BJ (cell line): ENCODE measurements around the gene SHLD1. TPM values are rescaled to one million over a fixed set of nuclear protein-coding genes. Genes with fewer than 3 reads are reported as not detected.

Experiments
- CTCF ChIA-PET: fragments of 350-600 bp; formaldehyde crosslinking; extraction: SDS; loops from one replicate; lab custom pipeline; 2021; ENCODE audit warnings: antibody characterized with exemption, inconsistent platforms; lab: Yijun Ruan, JAX
- POLR2A ChIA-PET: fragments of 300-600 bp; sonication (Branson Sonifier 250); formaldehyde crosslinking; extraction: SDS; loops from one replicate; lab custom pipeline; 2021; ENCODE audit warnings: antibody characterized with exemption; lab: Charles Lee
- DNase-seq: peaks from one replicate; pipeline ENCODE4 v3.0.0-alpha.2; 2011; ENCODE audit warnings: low read depth
- H3K27me3 ChIP-seq: 2 replicates; pipeline ENCODE4 v1.6.0; 2011; ENCODE audit warnings: low read length; ENCODE audit not compliant: control insufficient read depth, insufficient read depth
- H3K36me3 ChIP-seq: 2 replicates; pipeline ENCODE4 v1.5.1; 2011; ENCODE audit warnings: low read length; ENCODE audit not compliant: control insufficient read depth, insufficient read depth
- H3K4me3 ChIP-seq: 2 replicates; pipeline ENCODE4 v1.5.1; 2011; ENCODE audit warnings: low read depth, mild to moderate bottlenecking, control low read depth, low read length
- polyA plus RNA-seq: library from polyadenylated mRNA; depleted of rRNA; stranded (reverse); fragments of >200 nt; gene quantifications from 2 replicates; pipeline ENCODE4 v1.2.3, GENCODE V29; 2011
- TF ChIP-seq, protein P1 (sequence below): IDR thresholded peaks from 2 replicates; pipeline ENCODE4 v1.5.1; 2011; ENCODE audit warnings: low read depth, mild to moderate bottlenecking, control low read depth, inconsistent platforms, low read length, moderate library complexity; ENCODE audit not compliant: insufficient read depth

Gene SHLD1
- polyA plus RNA-seq, 1 experiment: 2.0 TPM

DNA sequence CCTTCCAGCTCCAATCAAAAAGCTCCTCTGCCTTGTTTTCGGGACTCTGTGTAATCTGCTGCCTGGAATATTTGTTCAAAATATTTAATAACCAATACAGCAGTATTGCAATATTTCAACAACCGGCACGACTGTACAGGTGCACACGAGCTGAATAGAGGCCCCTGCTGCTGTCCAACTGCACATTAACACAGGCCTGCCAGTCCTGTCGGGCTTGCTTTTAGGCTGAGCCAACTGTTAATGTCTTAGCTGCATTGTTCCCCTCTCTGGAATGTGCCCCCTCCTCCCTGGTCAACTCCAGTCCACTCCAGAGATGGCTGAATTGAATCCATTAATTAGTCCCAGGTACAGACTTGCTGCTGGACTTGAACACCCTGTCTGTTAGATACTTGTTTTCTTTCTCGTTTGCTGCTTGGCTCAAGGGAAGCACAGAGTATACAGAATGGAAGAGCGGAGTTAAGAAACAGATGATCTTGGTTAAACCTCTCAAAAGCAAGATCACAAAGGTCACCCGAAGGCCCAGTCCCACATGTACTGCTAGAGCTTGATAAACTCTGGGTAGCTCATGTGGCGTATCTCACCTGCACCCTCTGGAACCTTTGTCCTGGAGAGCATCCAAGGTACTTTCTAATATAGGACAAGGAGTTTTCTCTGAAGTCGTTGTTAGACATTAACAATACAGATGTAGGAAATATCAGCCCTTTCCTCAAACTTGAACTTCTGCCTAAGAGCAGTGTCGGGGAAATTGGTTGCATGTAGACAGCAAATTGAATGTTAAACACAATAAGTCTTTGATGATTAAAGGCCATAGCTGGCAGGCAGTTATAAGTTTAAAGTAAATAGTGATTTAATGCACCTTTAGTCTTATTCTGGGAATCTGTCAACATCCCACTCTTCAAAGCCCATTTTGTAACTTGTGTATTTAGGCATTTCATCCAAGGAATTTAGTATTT is 31.9 kb downstream of the SHLD1 start:
- POLR2A ChIA-PET: no interaction called here
- CTCF ChIA-PET: interaction anchor here (0.5 to 2.0 kb wide), 3 partner anchors 212 to 253 kb away, joined by 3 to 8 read pairs (median 3); no protein-coding TSS in a partner anchor
- H3K4me3 ChIP-seq: no peak overlapping the region

DNA sequence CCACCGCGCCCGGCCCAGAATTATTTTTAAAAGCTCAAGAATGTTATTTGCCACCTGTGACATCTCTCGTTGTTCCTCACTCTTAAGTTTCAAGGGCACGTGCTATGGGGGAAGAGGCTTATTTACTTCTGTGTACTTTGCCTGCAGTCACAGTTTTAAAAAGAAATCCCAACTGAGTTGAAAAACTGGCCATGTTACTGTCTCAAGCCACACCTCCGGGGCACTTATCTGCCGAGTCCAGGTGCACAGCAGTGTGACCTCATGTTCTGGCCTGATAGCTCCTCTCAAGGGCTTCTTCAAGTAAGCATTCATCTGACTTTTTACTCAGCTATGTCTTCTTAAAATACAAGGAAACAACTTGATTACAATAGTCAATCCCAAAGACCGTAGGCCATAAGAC is 34.5 kb downstream of the SHLD1 start:
- TF ChIP-seq, protein P1, sequence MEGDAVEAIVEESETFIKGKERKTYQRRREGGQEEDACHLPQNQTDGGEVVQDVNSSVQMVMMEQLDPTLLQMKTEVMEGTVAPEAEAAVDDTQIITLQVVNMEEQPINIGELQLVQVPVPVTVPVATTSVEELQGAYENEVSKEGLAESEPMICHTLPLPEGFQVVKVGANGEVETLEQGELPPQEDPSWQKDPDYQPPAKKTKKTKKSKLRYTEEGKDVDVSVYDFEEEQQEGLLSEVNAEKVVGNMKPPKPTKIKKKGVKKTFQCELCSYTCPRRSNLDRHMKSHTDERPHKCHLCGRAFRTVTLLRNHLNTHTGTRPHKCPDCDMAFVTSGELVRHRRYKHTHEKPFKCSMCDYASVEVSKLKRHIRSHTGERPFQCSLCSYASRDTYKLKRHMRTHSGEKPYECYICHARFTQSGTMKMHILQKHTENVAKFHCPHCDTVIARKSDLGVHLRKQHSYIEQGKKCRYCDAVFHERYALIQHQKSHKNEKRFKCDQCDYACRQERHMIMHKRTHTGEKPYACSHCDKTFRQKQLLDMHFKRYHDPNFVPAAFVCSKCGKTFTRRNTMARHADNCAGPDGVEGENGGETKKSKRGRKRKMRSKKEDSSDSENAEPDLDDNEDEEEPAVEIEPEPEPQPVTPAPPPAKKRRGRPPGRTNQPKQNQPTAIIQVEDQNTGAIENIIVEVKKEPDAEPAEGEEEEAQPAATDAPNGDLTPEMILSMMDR: no peak
- CTCF ChIA-PET: interaction anchor here (0.6 to 6.1 kb wide), 4 partner anchors 12 to 253 kb away, joined by 3 to 148 read pairs (median 3); no protein-coding TSS in a partner anchor
- DNase-seq: no peak

More for the DNA sequence above, 31.9 kb downstream of the SHLD1 start:
- no peaks in the 10 kb centered on the region for H3K27me3 ChIP-seq
- TF ChIP-seq, protein P1: no peak
- DNase-seq: no peak
- no peaks in the 10 kb centered on the region for H3K36me3 ChIP-seq

DNA sequence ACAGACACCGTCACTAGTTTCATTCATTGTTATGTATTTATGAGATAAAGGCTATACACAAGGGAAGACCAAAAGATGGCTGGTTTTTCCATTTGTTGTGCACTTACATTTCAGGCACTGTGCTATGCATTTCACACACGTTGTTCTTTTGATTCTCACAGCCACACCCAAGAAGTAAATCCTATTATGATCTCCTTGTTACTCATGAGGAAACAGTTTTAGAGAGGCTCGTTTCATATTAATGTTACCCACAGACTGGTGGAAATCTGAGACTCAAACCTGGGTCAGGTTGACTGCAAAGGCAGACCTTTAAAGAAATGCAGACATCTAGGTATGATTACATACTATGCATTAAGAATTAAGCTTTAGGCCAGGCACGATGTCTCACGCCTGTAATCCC is 34.9 kb downstream of the SHLD1 start:
- H3K36me3 ChIP-seq: no peaks in the 10 kb centered on the region
- TF ChIP-seq, protein P1: no peak
- DNase-seq: no peak
- ChIA-PET CTCF (interaction anchor here (0.6 to 6.1 kb wide), 4 partner anchors 11 to 254 kb away, joined by 3 to 148 read pairs (median 43); no protein-coding TSS in a partner anchor), POLR2A (no interaction called here)
- no peaks in the 10 kb centered on the region for H3K27me3 ChIP-seq
- H3K4me3 ChIP-seq: no peak overlapping the region

More for the DNA sequence above, 34.5 kb downstream of the SHLD1 start:
- Histone ChIP-seq H3K4me3 (no peak overlapping the region), H3K27me3 (no peaks in the 10 kb centered on the region), H3K36me3 (no peaks in the 10 kb centered on the region)
- POLR2A ChIA-PET: no interaction called here

DNA sequence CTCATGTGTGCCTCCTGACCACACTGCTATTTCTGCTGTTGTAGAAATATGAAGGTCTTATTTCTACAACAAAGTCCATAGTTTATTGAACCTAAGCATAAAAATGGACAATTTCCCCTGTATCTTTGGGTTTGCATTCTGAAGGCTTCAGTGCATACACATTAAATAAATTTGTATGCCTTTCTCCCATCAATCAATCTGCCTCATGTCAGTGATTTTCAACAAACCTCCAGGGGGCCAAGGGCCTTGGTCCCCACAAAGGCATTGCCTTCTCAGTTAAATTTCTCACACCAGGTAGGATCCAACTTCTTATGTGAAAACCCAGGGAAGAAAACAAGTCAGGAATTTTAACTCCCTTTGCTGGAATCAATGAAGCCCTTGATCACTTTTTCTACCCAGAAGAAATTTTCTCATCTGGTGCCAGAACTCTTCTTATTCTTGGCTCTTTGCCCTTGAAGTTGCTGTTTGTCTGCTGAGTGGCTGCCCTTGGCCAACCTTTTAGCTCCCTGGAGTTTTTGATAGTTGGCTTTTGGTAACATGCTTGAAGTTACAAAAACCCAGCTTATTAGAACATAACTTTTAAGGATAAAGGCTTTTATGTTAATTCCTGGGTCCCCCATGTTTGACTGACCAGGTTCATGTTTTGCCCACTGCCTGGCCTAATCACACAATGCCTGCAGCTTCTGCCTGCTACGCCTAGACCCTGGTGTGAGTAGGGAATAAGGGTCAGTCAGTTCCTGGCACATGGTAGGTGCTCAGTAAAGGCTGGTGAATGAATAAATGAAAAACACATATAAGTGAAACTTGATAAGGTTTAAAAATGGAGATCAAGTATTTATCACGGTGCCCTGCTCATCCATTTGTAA is 37.0 kb downstream of the SHLD1 start:
- no peaks in the 10 kb centered on the region for H3K27me3 ChIP-seq
- ChIA-PET POLR2A (interaction anchor here (0.7 kb wide), 1 partner anchor 191 kb away, joined by 3 read pairs; no protein-coding TSS in a partner anchor), CTCF (interaction anchor here (1.1 to 6.1 kb wide), 19 partner anchors 9 to 295 kb away, joined by 3 to 148 read pairs (median 7); no protein-coding TSS in a partner anchor)
- TF ChIP-seq, protein P1: 0 out of 2 replicates have a peak, but pooled peaks have one; percentile 7
- H3K4me3 ChIP-seq: no peak overlapping the region
- no peak for DNase-seq
- H3K36me3 ChIP-seq: no peaks in the 10 kb centered on the region
